SU-DHL-6 (cell line): ENCODE results near the gene TBC1D1.

ENCODE experiments used
- EZH2phosphoT487 ChIP-seq: fragments of 200-600 bp; sonication (generic), shearing (Covaris generic); conservative IDR thresholded peaks from 2 replicates; pipeline ENCODE4 v1.6.1; 2018; ENCODE audit warnings: mild to moderate bottlenecking, antibody characterized with exemption, low read length, moderate library complexity, mixed read lengths
- TF ChIP-seq, protein P1 (sequence below): fragments of 200-600 bp; sonication (generic); IDR thresholded peaks from one replicate; pipeline ENCODE4 v1.5.1; 2017; ENCODE audit warnings: antibody characterized with exemption, mild to moderate bottlenecking, low read length, moderate library complexity; ENCODE audit not compliant: insufficient read depth, poor library complexity, severe bottlenecking

DNA sequence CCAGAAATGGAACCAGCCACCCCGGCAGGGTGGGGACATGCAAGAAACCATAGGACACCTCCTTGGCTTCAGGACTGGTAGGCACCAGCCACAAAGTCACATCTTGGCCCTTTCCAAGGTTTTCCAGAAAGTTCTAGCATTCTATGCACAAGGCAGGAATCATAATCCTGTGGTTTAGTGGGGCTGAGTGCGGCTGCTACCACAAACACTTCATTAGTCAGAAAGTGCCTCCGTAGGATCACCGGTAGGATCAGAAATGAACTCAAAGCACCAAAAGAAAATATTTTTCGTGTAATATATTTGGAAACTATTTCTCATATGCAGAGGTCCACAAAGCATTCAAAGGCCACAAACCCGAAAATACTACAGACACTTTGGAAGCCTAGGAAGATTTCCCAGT, 261.0 kb downstream of the TBC1D1 start:
- TF ChIP-seq, protein P1, sequence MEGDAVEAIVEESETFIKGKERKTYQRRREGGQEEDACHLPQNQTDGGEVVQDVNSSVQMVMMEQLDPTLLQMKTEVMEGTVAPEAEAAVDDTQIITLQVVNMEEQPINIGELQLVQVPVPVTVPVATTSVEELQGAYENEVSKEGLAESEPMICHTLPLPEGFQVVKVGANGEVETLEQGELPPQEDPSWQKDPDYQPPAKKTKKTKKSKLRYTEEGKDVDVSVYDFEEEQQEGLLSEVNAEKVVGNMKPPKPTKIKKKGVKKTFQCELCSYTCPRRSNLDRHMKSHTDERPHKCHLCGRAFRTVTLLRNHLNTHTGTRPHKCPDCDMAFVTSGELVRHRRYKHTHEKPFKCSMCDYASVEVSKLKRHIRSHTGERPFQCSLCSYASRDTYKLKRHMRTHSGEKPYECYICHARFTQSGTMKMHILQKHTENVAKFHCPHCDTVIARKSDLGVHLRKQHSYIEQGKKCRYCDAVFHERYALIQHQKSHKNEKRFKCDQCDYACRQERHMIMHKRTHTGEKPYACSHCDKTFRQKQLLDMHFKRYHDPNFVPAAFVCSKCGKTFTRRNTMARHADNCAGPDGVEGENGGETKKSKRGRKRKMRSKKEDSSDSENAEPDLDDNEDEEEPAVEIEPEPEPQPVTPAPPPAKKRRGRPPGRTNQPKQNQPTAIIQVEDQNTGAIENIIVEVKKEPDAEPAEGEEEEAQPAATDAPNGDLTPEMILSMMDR = no peak
- TF ChIP-seq EZH2phosphoT487 = no peak
